ENCODE data around the gene CD79A.

GRCh38 chr19:41869374-41869955, 7.6 kb upstream of the CD79A start:
- TF ChIP-seq CTCF (IDR thresholded peaks at IDR 0.05 in 2 of 3, conservative IDR thresholded peaks at IDR 0.05 in 1 of 3; ENCODE audit: borderline replicate concordance in 1 of 3, insufficient read depth in 1 of 3, low read depth in 2 of 3, low read length in 2 of 3) = no peak
- TF ChIP-seq YY1 (IDR thresholded peaks at IDR 0.05; ENCODE audit: extremely low read depth, insufficient replicate concordance, low read depth, low read length) = no peak
- no peak for TF ChIP-seq POLR2A (IDR thresholded peaks at IDR 0.05; ENCODE audit: borderline replicate concordance, extremely low read depth, insufficient read depth, insufficient read length)
- no peak for TF ChIP-seq MAX (IDR thresholded peaks at IDR 0.05)
- TF ChIP-seq POLR2AphosphoS5 (IDR thresholded peaks at IDR 0.05; ENCODE audit: low read depth, low read length) = no peak
- no peak for TF ChIP-seq CEBPB (IDR thresholded peaks at IDR 0.05; ENCODE audit: low read depth)
- no peak for TF ChIP-seq EGR1 (IDR thresholded peaks at IDR 0.05; ENCODE audit: low read depth)
- TF ChIP-seq TCF7L2 (IDR thresholded peaks at IDR 0.05; ENCODE audit: borderline replicate concordance, extremely low read depth, insufficient read depth, insufficient read length) = no peak
- no peak for TF ChIP-seq EZH2 (IDR thresholded peaks at IDR 0.05)
- TF ChIP-seq FOSL1 (IDR thresholded peaks at IDR 0.05; ENCODE audit: low read depth) = no peak
- TF ChIP-seq SP1 (IDR thresholded peaks at IDR 0.05; ENCODE audit: low read depth) = no peak

Data from HCT116 (cell line).